Transverse colon (tissue), 3 donors: ENCODE measurements around the gene ELP6.

Experiments used
- POLR2A ChIP-seq: fragments of 450-650 bp; IDR thresholded peaks from one replicate; pipeline ENCODE4 v1.6.1; 2016; ENCODE audit warnings: antibody characterized with exemption, mild to moderate bottlenecking, moderate library complexity
- TF ChIP-seq, protein P1 (sequence below), 5 experiments: fragments of 200-600 bp in 3 of 5; fragments of 450-650 bp in 2 of 5; sonication (generic) in 3 of 5; IDR thresholded peaks; 1 replicate in 2 of 5; 2 replicates in 3 of 5; pipeline ENCODE4 v1.5.1; 2016 to 2017; ENCODE audit warnings: antibody characterized with exemption in 5 of 5, inconsistent platforms in 3 of 5, mild to moderate bottlenecking in 2 of 5, moderate library complexity in 1 of 5

DNA sequence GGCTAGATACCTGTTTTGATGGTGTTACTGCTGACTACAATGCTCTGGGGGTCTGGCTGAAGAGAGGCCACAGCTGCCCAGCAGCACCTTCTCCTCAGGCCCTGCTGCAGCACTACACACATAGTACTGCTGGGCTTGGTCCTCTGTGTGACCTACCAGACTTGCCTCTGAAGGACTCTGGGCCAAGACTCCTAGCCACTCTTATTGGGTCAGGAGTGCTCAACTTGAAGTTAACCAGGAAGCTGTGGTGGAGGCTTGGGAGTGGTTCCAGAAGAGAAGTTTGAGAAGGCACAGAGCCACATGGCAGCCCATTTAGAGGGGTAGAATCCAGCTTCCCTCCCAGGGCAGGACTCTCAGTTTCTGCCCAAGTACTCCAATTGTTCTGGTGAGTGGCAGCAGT lies 16.6 kb downstream of the ELP6 start:
- TF ChIP-seq, protein P1, sequence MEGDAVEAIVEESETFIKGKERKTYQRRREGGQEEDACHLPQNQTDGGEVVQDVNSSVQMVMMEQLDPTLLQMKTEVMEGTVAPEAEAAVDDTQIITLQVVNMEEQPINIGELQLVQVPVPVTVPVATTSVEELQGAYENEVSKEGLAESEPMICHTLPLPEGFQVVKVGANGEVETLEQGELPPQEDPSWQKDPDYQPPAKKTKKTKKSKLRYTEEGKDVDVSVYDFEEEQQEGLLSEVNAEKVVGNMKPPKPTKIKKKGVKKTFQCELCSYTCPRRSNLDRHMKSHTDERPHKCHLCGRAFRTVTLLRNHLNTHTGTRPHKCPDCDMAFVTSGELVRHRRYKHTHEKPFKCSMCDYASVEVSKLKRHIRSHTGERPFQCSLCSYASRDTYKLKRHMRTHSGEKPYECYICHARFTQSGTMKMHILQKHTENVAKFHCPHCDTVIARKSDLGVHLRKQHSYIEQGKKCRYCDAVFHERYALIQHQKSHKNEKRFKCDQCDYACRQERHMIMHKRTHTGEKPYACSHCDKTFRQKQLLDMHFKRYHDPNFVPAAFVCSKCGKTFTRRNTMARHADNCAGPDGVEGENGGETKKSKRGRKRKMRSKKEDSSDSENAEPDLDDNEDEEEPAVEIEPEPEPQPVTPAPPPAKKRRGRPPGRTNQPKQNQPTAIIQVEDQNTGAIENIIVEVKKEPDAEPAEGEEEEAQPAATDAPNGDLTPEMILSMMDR (IDR thresholded peaks at IDR 0.05), result no peak
- no peak for TF ChIP-seq POLR2A
